Neural cell (in vitro differentiated cells): ENCODE measurements around the gene UBAC2. TPM values are rescaled to one million over a fixed set of nuclear protein-coding genes. Genes with fewer than 3 reads are reported as not detected.

ENCODE experiments used
- H2AFZ ChIP-seq: fragments of 200-600, 300-800 bp; sonication (generic), shearing (Covaris generic); 2 replicates; pipeline ENCODE4 v1.6.0; 2014; ENCODE audit warnings: low read depth, mild to moderate bottlenecking, antibody characterized with exemption, low read length, moderate library complexity
- H3F3A ChIP-seq: fragments of 200-600 bp; shearing (Covaris generic); 2 replicates; pipeline ENCODE4 v1.6.1; 2016; ENCODE audit warnings: mild to moderate bottlenecking, moderate library complexity, mixed read lengths, antibody characterized with exemption, low read length; ENCODE audit not compliant: insufficient read depth, poor library complexity, severe bottlenecking
- H3K27ac ChIP-seq: fragments of 200-600, 300-800 bp; sonication (generic), shearing (Covaris generic); 2 replicates; pipeline ENCODE4 v1.5.1; 2014; ENCODE audit warnings: mild to moderate bottlenecking, low read length, moderate library complexity
- H3K27me3 ChIP-seq: fragments of 300-800, 200-600 bp; sonication (generic), shearing (Covaris generic); 2 replicates; pipeline ENCODE4 v1.6.0; 2014; ENCODE audit warnings: mild to moderate bottlenecking, low read depth, low read length, moderate library complexity; ENCODE audit not compliant: insufficient read depth
- H3K36me3 ChIP-seq: fragments of 300-800, 200-600 bp; sonication (generic), shearing (Covaris generic); 2 replicates; pipeline ENCODE4 v1.5.1; 2014; ENCODE audit warnings: mild to moderate bottlenecking, antibody characterized with exemption, low read length, moderate library complexity; ENCODE audit not compliant: insufficient read depth
- H3K4me2 ChIP-seq: fragments of 300-800, 200-600 bp; sonication (generic), shearing (Covaris generic); 2 replicates; pipeline ENCODE4 v1.6.0; 2014; ENCODE audit warnings: mild to moderate bottlenecking, low read length
- H3K4me3 ChIP-seq: fragments of 300-800, 200-600 bp; sonication (generic), shearing (Covaris generic); 2 replicates; pipeline ENCODE4 v1.5.1; 2014; ENCODE audit warnings: mild to moderate bottlenecking, low read length, moderate library complexity
- H3K79me2 ChIP-seq: fragments of 200-600 bp; shearing (Covaris generic); replicated peaks from 2 replicates; pipeline ENCODE4 v1.6.0; 2014; ENCODE audit warnings: mild to moderate bottlenecking, low read length, moderate library complexity; ENCODE audit not compliant: insufficient read depth
- H3K9ac ChIP-seq: fragments of 300-800, 200-600 bp; sonication (generic), shearing (Covaris generic); 2 replicates; pipeline ENCODE4 v1.6.1; 2016; ENCODE audit warnings: mild to moderate bottlenecking, low read length, mixed read lengths
- H3K9me2 ChIP-seq: fragments of 200-600 bp; shearing (Covaris generic); 2 replicates; pipeline ENCODE4 v1.6.1; 2016; ENCODE audit warnings: mild to moderate bottlenecking, low read length, mixed read lengths; ENCODE audit not compliant: insufficient read depth
- H3K9me3 ChIP-seq: fragments of 200-600, 300-800 bp; sonication (generic), shearing (Covaris generic); 2 replicates; pipeline ENCODE4 v1.6.1; 2016; ENCODE audit warnings: mild to moderate bottlenecking, mixed run types, low read length, moderate library complexity, mixed read lengths
- H4K20me1 ChIP-seq: fragments of 200-600 bp; shearing (Covaris generic); 2 replicates; pipeline ENCODE4 v1.6.1; 2016; ENCODE audit warnings: mild to moderate bottlenecking, mixed run types; ENCODE audit not compliant: insufficient read depth
- CTCF ChIP-seq: fragments of 450-650 bp; IDR thresholded peaks from 2 replicates; pipeline ENCODE4 v1.5.1; 2014; ENCODE audit warnings: antibody characterized with exemption, mild to moderate bottlenecking, moderate library complexity; ENCODE audit not compliant: poor library complexity, severe bottlenecking
- EP300 ChIP-seq: fragments of 450-650 bp; conservative IDR thresholded peaks from 2 replicates; pipeline ENCODE4 v1.6.1; 2014; ENCODE audit warnings: antibody characterized with exemption, mild to moderate bottlenecking, moderate library complexity; ENCODE audit not compliant: poor library complexity, severe bottlenecking
- EZH2 ChIP-seq: fragments of 200-600, 300-800 bp; shearing (Covaris generic), sonication (generic); IDR thresholded peaks from 2 replicates; pipeline ENCODE4 v1.6.1; 2014; ENCODE audit warnings: antibody characterized with exemption, low read length, borderline replicate concordance, mild to moderate bottlenecking; ENCODE audit not compliant: insufficient read depth, poor library complexity, severe bottlenecking
- MXI1 ChIP-seq: fragments of 450-650 bp; conservative IDR thresholded peaks from 2 replicates; pipeline ENCODE4 v1.6.1; 2014; ENCODE audit warnings: antibody characterized with exemption, mild to moderate bottlenecking; ENCODE audit not compliant: poor library complexity, severe bottlenecking
- POLR2AphosphoS5 ChIP-seq: IDR thresholded peaks from 2 replicates; pipeline ENCODE4 v1.6.1; 2012
- RAD21 ChIP-seq: fragments of 450-650 bp; conservative IDR thresholded peaks from 2 replicates; pipeline ENCODE4 v1.6.1; 2014; ENCODE audit warnings: antibody characterized with exemption, mild to moderate bottlenecking, moderate library complexity
- SMC3 ChIP-seq: fragments of 450-650 bp; conservative IDR thresholded peaks from 2 replicates; pipeline ENCODE4 v1.6.1; 2014; ENCODE audit warnings: antibody characterized with exemption, mild to moderate bottlenecking, moderate library complexity; ENCODE audit not compliant: poor library complexity
- TAF1 ChIP-seq: IDR thresholded peaks from 2 replicates; pipeline ENCODE4 v1.6.1; 2012; ENCODE audit warnings: low read depth
- polyA plus RNA-seq: library from polyadenylated mRNA; depleted of rRNA; stranded (reverse); fragments of >200 nt; gene quantifications from 2 replicates; pipeline ENCODE4 v1.2.3, GENCODE V29; 2014
- TF ChIP-seq, protein P1 (sequence below): IDR thresholded peaks from 2 replicates; pipeline ENCODE4 v1.6.1; 2012; ENCODE audit warnings: borderline replicate concordance

Gene UBAC2
- polyA plus RNA-seq, 1 donor from 2014 or later: 56.9 TPM

GRCh38 chr13:99360696-99361095 lies 160.0 kb downstream of the UBAC2 start:
- Histone ChIP-seq H3K27ac (no peak overlapping the region), H3K9me2 (no peaks in the 10 kb centered on the region), H3K36me3 (no peaks in the 10 kb centered on the region), H4K20me1 (no peaks in the 10 kb centered on the region), H2AFZ (no peak overlapping the region), H3K9ac (no peak overlapping the region), H3K79me2 (no peaks in the 10 kb centered on the region), H3F3A (no peaks in the 10 kb centered on the region), H3K4me3 (no peak overlapping the region), H3K4me2 (no peak overlapping the region), H3K27me3 (no peaks in the 10 kb centered on the region), H3K9me3 (no peaks in the 10 kb centered on the region)
- no peak for TF ChIP-seq TAF1
- no peak for TF ChIP-seq POLR2AphosphoS5
- TF ChIP-seq, protein P1, sequence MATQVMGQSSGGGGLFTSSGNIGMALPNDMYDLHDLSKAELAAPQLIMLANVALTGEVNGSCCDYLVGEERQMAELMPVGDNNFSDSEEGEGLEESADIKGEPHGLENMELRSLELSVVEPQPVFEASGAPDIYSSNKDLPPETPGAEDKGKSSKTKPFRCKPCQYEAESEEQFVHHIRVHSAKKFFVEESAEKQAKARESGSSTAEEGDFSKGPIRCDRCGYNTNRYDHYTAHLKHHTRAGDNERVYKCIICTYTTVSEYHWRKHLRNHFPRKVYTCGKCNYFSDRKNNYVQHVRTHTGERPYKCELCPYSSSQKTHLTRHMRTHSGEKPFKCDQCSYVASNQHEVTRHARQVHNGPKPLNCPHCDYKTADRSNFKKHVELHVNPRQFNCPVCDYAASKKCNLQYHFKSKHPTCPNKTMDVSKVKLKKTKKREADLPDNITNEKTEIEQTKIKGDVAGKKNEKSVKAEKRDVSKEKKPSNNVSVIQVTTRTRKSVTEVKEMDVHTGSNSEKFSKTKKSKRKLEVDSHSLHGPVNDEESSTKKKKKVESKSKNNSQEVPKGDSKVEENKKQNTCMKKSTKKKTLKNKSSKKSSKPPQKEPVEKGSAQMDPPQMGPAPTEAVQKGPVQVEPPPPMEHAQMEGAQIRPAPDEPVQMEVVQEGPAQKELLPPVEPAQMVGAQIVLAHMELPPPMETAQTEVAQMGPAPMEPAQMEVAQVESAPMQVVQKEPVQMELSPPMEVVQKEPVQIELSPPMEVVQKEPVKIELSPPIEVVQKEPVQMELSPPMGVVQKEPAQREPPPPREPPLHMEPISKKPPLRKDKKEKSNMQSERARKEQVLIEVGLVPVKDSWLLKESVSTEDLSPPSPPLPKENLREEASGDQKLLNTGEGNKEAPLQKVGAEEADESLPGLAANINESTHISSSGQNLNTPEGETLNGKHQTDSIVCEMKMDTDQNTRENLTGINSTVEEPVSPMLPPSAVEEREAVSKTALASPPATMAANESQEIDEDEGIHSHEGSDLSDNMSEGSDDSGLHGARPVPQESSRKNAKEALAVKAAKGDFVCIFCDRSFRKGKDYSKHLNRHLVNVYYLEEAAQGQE: no peak
- no peak for TF ChIP-seq RAD21
- TF ChIP-seq EZH2: no peak
- TF ChIP-seq MXI1: no peak
- TF ChIP-seq SMC3: no peak

DNA sequence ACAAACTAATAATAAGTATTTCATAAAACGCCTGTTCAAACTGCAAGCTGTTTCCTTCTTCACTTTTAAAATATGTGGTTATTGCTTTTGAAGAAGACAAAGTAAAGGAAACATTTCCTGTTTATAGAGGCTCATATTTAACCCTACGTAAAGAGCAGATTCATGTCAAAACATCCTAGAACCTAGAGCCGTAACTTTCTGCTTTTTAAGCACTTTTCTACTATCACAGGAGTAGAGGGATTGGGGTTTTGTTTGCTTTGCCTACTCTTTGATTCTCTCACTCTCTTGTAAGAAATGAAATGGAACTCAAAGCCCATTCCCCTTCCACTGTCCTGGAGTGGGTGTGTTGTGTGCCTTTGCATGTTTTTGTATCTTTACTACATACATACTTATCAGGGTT lies 160.5 kb downstream of the UBAC2 start:
- no peaks in the 10 kb centered on the region for H3K9me3 ChIP-seq
- no peak overlapping the region for H3K9ac ChIP-seq
- no peaks in the 10 kb centered on the region for H3K36me3 ChIP-seq
- H3K27me3 ChIP-seq: no peaks in the 10 kb centered on the region
- no peaks in the 10 kb centered on the region for H3F3A ChIP-seq
- no peaks in the 10 kb centered on the region for H4K20me1 ChIP-seq
- H2AFZ ChIP-seq: no peak overlapping the region
- no peaks in the 10 kb centered on the region for H3K9me2 ChIP-seq
- no peak overlapping the region for H3K27ac ChIP-seq
- H3K4me2 ChIP-seq: no peak overlapping the region
- no peaks in the 10 kb centered on the region for H3K79me2 ChIP-seq
- no peak for TF ChIP-seq EZH2
- no peak for TF ChIP-seq TAF1
- no peak for TF ChIP-seq SMC3
- TF ChIP-seq RAD21: no peak
- TF ChIP-seq EP300: no peak
- TF ChIP-seq MXI1: no peak
- TF ChIP-seq, protein P1: no peak
- no peak for TF ChIP-seq POLR2AphosphoS5
- TF ChIP-seq CTCF: no peak
- H3K4me3 ChIP-seq: no peak overlapping the region
